KG1 (cell line): Measurements from ENCODE around the gene FBXO44.
"Not testable (repeated sequence)": the region's sequence is repeated elsewhere in the genome, so short reads cannot be mapped to it uniquely, and the experiment has no call there.

Experiments
- DNase-seq: peaks from one replicate; lab custom pipeline; 2025; lab: John Stamatoyannopoulos, UW

The FBXO44 gene, protein sequence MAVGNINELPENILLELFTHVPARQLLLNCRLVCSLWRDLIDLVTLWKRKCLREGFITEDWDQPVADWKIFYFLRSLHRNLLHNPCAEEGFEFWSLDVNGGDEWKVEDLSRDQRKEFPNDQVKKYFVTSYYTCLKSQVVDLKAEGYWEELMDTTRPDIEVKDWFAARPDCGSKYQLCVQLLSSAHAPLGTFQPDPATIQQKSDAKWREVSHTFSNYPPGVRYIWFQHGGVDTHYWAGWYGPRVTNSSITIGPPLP

DNA sequence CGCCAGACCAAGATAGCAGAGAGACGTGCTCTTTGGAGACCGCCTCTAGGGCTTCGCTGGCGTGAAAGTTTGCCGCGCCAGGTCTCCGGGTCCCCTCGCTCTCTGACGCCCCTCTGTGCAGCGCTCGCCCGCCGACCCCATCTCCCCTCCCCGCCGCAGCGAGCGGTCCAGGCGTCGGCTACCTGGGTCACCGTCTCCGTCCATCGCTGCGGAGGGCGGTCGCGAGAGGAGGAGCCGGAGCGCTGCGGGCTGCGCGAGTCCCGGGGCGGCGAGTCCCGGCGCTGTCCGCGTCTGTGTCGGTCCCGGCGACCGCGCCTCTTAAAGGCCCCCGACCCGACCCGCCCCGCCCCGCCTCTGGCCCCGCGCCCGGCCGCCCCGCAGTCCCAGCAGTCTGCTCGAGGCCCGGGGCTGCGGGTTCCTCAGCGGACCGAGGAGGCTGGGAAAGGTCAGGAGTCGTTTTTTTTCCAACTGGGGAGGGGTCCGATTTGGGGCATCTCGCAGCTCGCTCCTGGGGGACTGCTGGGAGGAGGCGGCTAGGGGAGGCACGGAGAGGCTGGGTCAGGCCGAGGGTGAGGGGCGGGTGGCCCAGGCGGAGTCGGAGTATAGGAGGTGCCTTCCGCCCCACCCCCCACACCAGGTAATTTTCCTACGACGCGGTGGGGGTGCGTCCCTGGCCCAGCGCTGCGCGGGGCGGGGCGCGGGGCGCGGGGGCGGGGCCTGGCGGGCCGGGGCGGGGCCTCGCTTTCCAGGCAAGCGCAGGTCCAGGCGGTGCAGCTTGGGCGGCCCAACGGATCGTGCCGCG lies at the start of gene FBXO44, which contains the start of gene FBXO2:
TSS of gene FBXO44 (plus strand) at position 741 of the 802 bp plus-strand sequence. CDS start 959 bp downstream, outside the sequence.
TSS of gene FBXO2 (minus strand) at position 293 of the 802 bp plus-strand sequence. CDS start at position 204, 89 bp downstream.
- no peak for DNase-seq

DNA sequence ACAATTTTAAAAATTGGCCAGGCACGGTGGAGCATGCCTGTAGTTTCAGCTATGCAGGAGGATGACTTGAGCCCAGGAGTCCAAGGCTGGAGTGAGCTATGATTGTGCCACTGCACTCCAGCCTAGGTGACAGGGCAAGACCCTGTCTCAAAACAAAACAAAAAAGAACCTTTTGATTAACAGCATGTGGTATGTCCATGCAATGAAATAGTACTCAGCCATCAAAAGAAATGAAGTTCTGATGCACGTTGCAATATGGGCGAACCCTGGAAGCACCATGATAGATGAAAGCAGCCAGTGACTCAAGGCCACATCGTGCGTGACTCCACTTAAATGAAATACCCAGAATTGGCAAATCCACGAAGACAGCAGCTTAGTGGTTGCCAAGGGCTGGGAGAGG lies 47.9 kb upstream of the FBXO44 start:
- no peak for DNase-seq

DNA sequence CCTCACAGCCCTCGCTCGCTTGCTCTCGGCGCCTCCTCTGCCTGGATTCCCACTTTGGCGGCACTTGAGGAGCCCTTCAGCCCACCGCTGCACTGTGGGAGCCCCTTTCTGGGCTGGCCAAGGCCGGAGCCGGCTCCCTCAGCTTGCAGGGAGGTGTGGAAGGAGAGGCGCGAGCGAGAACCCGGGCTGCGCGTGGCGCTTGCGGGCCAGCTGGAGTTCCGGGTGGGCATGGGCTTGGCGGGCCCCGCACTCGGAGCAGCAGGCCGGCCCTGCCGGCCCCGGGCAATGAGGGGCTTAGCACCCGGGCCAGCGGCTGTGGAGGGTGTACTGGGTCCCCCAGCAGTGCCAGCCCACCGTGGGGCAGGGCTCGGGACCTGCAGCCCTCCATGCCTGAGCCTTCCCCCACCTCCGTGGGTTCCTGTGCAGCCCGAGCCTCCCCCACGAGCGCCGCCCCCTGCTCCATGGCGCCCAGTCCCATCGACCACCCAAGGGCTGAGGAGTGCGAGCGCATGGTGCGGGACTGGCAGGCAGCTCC lies 46.0 kb upstream of the FBXO44 start:
- DNase-seq, result not testable (repeated sequence)

DNA sequence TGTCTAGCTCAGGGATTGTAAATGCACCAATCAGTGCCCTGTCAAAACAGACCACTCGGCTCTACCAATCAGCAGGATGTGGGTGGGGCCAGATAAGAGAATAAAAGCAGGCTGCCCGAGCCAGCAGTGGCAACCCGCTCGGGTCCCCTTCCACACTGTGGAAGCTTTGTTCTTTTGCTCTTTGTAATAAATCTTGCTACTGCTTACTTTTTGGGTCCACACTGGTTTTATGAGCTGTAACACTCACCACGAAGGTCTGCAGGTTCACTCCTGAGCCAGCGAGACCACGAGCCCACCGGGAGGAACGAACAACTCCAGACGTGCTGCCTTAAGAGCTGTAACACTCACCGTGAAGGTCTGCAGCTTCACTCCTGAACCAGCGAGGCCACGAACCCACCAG lies 45.3 kb upstream of the FBXO44 start:
- DNase-seq, result not testable (repeated sequence)

DNA sequence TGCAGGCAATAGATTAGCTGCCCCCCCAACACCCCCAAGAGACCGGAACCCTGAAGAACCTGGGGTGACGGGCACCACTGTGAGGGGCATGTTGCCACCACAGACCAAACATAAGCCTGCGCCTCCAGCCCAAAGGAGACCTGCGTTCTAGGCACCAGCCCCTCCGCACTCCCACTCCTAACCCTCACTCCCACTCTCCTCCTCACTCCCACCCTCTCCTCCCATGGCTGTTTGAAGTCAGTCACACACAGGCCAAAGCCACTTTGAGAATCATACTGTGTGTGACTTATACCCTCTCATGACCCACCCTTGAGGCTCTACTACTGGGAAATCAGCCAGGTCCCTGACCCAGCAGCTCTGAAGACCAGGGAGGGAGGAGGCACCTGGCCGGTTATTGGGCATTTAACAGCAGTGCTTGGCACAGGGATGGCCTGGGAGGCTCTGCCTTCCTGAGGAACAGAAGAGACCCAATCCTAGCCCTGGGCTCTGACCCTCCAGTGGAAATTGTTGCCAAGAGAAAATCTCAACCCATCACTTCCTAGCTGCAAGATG lies 44.0 kb upstream of the FBXO44 start:
- DNase-seq, result no peak

DNA sequence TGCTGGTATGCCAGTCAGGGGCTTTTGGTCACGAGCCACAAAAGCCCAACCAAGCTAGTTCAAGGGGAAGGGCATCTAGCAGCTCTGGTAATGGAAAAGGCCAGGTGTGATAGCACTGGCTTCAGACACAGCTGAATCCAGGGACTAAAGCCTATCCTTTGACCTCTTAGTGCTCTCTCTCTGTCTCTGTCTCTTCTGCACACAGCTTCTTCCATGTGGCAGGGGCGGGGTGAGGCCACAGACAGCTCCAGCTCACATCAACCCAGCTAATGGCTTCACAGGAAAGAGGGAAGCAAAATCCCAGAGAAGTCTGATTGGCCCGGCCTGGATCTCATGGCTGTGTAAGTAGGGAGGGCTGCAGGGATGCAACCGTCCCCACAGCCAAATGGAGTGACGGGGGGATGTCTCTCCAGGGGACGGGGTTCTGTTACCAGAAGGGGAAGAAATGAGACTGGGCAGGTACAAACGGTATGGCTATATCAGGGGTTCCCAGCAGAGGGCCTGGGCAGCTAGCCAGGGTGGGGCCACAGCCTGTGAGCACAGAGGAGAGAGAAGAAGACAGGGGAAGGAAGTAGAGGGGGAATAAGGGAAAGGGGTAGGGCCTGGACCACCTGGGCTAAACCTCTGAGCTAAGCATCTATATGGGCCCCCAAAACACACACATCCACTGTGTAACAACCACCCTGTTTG lies 42.9 kb upstream of the FBXO44 start:
- DNase-seq, result no peak

DNA sequence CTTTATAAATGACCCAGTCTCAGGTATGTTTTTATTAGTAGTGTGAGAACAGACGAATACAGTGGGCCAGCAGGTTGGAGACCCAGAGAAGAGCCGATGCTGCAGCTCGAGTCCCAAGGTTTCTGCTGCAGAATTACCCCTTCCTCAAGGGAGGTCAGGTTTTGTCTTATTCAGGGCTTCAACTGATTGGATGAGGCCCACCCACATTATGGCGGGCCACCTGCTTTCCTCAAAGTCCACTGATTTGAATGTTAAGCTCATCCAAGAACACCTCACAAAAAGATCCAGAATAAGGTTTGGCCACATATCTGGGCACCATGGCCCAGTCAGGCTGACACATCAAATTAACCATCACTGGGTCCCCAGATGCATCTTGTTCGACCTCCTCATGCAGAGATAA lies 41.3 kb upstream of the FBXO44 start:
- DNase-seq, result no peak

DNA sequence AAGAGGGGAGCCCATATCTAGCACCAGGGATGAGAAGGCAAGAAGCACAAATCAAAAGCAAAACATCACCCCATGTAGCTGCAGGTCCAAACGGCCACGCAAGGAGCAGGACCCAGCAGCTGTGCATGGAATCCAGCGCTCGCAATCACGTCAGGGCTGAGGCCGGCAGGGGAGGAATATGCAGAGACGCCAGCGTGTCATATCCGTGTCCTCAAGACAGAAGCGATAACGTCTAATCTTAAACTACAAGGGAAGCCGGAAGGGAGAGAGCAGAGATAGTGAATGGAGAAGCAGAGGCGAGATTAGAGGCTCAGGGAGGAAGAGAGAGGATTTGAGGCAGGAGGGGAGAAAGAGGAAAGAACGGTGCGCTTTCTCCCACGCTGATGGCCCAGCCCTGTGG lies 39.6 kb upstream of the FBXO44 start:
- DNase-seq, result no peak

DNA sequence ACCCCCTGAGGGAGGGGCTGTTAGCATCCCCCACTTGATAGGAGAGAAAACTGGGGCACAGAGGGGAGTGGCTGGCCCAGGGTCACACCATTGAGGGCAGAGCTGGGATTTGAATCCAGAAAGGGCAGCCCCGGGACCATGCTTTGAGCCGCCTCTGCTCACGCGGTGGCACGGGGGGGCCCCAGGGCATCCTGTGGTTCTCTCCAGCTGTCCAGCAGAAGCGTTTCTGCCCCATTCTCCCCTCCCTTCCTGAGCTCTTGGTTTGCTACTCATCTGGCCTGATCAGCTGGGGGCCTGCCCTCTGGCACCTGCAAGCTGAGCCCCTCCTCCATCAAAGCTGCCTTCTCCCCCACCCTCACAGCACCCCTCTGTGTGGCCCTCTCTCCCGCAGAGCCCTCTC lies 37.9 kb upstream of the FBXO44 start:
- no peak for DNase-seq

DNA sequence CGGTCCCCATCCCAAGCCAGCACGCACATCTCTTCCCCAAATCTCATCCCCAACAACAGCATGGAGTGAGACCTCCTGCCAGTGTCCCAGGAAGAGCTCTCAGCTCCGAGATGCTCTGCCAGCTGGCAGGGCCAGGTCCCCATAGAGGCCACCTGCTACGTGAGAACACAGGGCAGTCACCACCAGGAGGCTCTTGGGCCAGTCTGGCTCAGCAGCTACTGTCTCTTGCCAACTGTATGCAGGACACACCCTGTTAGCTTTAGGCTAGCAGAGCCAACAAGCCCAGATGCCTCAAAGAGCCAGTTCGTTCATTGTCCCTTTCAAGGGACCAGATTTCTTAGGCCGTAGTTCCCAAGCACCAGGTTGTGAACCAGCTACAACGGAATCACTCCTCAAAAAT lies 37.4 kb upstream of the FBXO44 start:
- DNase-seq, result no peak

DNA sequence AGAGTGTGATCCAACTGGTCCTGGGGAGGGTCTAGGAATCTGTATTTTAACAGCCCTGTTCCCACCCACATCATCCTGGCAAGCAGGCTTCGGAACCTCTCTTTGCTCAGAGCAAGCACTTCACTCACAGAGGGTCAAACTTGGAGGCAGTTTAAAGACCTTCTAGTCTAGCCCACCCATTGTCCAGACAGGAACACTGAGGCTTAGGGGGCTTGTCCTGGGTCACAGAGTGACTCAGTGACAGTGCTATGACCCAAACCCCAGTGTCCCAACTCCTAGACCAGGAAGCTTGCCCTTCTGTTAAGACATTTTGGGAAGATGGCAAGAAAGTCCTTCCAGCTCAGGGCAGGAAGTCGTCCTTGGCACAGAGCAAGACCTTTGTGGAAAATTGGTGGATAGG lies 36.9 kb upstream of the FBXO44 start:
- DNase-seq, result no peak

DNA sequence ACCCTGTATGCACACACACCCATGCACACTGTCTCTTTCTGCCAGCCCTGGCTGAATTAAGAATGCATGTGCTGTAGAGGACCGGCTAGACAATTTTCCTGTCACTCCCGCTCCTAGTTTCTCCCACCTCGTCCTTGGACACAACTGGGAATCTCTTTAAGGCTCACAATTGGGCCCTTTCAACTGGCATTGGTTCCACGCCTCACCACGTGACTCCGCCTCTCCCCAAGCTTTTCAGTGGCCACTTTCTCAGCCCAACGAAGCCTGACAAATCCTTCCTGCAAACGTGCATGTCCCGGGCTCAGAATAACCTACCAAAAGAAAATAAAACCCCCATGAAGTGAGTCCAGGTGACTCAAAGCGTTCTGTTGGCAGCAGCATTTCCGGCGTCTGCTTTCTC lies 34.3 kb upstream of the FBXO44 start:
- no peak for DNase-seq

DNA sequence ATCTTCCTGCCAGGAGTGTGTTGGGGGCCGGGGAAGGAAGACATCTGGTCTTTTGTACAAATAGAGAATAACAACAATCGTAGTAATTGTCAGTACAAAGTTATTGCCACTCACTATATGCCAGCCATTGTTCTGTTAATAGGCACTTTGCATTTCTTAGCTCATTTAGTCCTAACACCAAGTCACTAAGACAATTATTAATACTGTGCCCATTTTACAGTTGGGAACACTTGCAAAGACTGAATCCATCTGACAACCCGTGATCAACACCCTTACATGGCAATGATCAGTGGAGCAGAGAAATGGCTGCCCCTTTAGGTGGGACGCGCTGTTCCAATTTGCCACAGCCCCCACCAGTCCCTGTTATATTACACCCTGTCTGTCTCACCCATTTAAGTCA lies 33.8 kb upstream of the FBXO44 start:
- no peak for DNase-seq

DNA sequence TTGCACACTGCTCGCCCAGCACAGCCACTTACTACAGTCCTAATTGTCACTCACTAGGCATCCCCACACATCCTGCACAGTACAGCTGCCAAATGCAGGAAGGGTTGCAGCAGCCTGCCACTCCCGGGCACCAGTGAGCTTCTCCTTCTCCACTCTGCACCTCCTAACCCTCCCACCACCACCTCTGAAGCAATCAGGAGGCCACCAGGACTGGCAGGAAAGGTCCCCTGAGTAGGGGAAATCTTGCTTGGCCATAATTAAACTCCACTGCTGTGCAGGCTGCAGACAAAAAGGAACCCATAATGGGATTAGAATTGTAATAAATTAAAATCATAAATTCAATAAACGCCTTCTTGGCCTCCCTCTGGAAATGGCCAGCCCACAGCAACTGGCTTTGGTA lies 32.3 kb upstream of the FBXO44 start:
- no peak for DNase-seq

DNA sequence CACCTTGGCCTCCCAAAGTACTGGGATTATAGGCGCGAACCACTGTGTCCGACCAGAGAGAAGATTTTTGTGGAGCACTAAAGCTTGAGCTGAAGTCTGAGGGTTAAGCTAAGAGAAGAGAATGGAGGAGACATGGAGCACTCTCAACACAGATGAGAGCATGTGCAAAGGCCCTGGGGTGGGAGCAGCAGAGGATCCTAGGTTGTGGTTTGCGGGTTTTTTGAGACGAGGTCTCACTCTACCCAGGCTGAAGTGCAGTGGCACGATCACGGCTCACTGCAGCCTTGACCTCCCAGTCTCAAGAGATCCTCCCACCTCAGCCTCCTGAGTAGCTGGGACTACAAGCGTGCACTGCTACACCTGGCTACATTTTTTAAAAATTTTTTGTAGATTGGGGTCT lies 31.0 kb upstream of the FBXO44 start:
- DNase-seq, result no peak

DNA sequence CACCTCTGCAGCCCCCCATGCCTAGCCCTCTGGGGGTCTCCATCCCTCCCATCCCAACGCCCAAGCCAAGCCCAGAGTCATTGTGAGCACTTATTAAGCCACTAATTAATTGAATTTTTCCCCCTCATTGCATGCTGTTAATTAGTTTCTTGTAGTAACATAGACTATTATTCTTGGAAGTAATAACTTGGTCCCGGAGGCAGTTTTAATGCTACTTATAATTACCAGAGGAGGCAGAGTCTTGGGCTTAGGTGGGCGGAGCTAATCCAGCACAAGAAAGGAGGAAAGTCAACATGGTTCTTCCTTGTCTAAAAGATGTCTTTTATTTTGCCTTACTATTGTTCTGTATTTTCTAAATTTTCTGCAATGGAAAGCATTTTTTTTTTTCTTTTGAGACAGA lies 28.1 kb upstream of the FBXO44 start:
- no peak for DNase-seq

DNA sequence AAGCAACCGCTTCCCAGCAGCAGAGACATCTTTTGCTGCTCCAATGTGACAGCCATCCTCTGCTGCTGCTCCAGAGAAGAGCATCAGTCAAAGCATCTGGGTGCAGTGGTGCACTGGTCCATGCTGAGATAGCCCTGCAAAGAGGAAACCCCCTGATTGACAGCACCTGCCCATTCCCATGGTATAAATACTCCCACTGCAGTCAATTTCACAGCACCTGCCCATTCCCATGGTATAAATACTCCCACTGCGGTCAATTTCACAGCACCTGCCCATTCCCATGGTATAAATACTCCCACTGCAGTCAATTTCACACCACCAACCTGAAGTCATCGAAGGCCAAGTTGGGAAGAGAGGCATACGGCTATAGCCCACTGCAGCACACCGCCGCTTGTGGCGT lies 25.9 kb upstream of the FBXO44 start:
- no peak for DNase-seq

DNA sequence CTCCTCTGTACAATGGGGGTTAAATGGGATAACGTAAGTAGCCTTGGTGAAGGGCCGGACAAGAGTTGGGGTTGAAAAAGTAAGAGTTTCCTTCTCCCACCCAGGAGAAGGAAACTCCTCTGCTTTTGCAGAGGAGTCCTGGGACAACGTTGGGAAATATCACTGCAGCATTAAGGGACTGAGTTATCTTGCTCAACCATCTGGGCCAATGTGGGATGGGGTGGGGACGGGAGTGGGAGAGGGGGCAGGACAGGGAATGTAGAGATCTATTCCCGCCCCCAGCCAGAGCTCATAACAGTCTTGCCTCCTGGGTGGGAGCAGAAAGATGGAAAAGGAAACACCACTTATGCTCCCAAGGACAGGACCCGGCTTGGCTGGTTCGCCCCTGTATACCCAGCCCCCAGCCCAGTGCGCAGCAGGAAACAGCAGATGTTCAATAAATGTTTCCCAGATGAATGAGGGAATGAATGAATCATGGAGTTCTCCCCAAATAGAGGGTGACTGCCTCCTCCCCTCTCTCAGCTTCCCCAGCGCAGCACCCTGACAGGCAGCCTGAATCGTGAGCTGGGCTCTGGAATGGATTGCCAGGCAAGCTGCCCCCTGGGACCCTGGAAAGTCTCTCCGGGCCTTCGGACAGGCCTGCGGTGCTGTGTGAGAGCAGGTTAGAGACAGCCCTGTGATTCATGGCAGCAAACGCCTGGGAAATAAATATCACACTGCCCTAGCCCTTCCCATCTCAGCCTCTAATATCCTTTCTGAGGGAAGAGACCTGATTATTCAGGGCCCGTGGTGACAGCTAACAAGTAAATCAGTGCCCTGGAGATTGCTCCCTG lies 25.3 kb upstream of the FBXO44 start:
- no peak for DNase-seq

DNA sequence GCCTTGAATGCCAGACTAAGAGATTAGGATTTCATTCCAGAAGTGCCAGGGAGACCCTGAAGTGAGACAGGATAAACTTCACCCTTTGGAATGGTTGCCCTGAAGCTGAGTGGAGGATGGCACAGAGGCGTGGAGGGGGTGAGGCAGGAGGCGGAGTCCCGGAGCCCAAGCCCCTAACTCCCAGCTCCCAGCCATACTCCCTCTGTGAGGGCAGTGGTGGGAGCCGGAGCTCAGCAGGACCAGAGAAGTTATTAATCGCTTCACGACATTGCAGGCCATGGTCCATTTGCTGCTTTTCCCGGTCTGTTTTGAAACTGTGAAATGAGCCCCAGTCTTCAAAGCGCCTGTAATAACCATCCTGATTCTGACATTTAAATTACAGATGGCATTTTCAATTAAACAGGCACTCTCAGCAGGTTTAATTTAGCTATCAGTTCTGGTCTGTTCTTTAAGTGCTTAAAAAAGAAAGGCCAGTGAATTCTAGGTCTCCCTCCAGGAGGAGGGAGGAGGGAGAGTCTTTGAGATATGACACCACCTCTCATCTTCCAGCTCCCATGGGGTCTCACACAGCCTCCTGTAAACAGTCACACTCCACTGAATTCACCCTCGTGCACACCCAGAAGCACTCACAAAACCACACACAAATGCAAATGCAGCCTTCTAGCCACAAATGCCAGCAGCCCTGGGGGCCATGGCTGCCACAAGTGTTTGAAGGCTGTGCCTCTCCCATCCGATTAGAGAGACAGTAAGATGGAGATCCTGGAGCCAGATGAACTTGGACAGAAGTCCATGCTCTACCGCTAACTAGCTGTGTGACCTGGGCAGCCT lies 20.1 kb upstream of the FBXO44 start:
- no peak for DNase-seq

DNA sequence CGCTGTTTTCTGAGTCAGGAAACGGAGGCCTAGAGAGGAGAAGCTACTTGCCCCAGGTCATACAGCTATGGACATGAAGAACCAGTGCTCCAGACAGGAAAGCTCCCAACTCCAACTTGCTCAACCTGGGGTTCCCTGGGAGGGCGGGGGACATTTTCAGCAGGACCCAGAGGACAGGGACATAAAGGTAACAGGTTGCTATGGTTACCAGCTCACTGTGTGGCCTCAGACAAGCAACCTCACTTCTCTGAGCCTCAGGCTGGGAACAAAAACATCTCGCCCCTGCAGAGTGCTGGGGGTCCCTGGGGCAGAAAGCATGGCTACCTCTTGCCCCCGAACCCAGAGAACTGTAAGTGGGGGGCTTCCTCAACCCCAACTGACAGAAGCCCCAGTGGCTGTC lies 16.6 kb upstream of the FBXO44 start:
- no peak for DNase-seq

DNA sequence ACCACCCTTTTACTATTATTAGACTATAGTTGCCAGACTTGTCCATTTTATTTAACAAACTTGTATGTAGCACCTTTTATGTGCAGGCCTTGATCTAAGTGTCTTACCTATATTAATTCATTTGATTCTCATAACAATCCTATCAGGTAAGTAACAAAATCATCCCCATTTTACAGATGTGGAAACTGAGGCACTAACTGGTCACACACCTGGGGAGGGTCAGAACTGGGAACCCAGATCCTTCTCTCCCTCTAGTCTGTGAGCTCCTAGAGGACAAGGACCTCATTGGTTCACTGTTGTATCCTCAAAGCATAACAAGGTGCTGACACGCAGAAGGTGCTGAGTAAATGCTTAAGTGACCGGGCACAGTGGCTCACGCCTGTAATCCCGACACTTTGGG lies 15.3 kb upstream of the FBXO44 start:
- no peak for DNase-seq
